Thyroid gland (tissue), 4 donors: ENCODE data around the gene PKNOX2.

ENCODE experiments used
- CTCF ChIP-seq, 6 experiments: fragments of 200-600 bp in 3 of 6; fragments of 450-650 bp in 3 of 6; sonication (generic) in 3 of 6; IDR thresholded peaks; one replicate each; pipeline ENCODE4 v1.5.1; 2016 to 2019; ENCODE audit warnings: antibody characterized with exemption in 6 of 6, mild to moderate bottlenecking in 2 of 6, inconsistent platforms in 1 of 6, moderate library complexity in 1 of 6
- POLR2A ChIP-seq, 2 donors: fragments of 450-650 bp; IDR thresholded peaks; one replicate each; pipeline ENCODE4 v1.6.1; 2017; ENCODE audit warnings: antibody characterized with exemption in 2 of 2, mild to moderate bottlenecking in 2 of 2, moderate library complexity in 1 of 2

DNA sequence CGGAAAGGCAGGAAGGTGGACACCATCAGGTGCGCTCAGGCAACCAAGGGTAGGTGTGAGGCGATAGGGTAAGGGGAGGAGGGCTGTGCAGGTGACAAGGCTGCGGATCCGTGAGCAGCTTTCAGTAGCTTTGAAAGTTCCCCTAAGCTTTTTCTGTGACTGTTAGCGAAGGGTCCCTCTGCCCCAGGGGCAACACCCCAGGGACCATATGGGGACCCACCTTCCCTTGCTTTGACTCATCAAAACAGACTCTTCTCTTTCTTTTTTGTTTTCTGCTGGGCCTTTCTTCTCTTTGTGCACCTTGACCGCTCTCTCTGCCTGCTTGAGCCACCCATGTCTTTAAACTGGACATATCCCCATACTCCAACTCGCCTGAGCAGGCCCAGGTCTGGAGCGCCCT is 194.6 kb downstream of the PKNOX2 start:
- TF ChIP-seq CTCF (IDR thresholded peaks at IDR 0.05): no peak
- no peak for TF ChIP-seq POLR2A (IDR thresholded peaks at IDR 0.05)
